ENCODE measurements around the gene BAIAP2L2. TPM values are rescaled to one million over a fixed set of nuclear protein-coding genes. Genes with fewer than 3 reads are reported as not detected.
"Not testable (repeated sequence)": the region's sequence is repeated elsewhere in the genome, so short reads cannot be mapped to it uniquely, and the experiment has no call there.

The BAIAP2L2 gene
- polyA plus RNA-seq, 2 of the 4 experiments (the other 2 are of a cell fraction): 3.5 to 4.7 TPM

DNA sequence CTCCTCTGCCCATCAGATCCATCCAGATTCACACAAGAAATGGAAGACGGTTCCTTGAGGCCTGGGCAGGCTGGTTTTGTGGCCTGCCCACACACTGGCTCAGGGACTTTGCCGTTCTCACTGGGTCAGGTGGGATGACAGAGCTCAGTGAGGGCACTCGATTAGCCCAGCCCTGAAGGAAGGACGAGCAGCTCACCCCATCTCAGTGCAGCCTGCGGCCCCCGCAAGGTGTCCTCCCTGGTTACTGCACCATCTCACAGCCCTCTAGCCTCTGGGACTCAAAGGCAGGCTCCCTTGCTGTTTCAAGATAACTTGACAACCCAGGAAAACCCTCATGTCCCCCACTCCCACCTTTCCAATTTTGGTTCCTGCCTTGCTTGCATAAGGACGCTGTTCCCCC lies 30.7 kb downstream of the BAIAP2L2 start:
- ChIA-PET CTCF (interaction anchor here (1.3 to 1.4 kb wide), 2 partner anchors 10 to 14 kb away, joined by 3 read pairs; no protein-coding TSS in a partner anchor), POLR2A (no interaction called here)
- no peak for DNase-seq (ENCODE audit: low read depth in 1 of 2, low spot score in 1 of 2)
- Histone ChIP-seq H3K4me1 (no peaks in the 10 kb centered on the region), H3K4me3 (no peak overlapping the region), H3K4me2 (no peak overlapping the region), H3K27ac (no peak overlapping the region), H3K9me3 (no peaks in the 10 kb centered on the region)
- ATAC-seq: no peak
- no peak for FAIRE-seq
- TF ChIP-seq, protein P1, sequence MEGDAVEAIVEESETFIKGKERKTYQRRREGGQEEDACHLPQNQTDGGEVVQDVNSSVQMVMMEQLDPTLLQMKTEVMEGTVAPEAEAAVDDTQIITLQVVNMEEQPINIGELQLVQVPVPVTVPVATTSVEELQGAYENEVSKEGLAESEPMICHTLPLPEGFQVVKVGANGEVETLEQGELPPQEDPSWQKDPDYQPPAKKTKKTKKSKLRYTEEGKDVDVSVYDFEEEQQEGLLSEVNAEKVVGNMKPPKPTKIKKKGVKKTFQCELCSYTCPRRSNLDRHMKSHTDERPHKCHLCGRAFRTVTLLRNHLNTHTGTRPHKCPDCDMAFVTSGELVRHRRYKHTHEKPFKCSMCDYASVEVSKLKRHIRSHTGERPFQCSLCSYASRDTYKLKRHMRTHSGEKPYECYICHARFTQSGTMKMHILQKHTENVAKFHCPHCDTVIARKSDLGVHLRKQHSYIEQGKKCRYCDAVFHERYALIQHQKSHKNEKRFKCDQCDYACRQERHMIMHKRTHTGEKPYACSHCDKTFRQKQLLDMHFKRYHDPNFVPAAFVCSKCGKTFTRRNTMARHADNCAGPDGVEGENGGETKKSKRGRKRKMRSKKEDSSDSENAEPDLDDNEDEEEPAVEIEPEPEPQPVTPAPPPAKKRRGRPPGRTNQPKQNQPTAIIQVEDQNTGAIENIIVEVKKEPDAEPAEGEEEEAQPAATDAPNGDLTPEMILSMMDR (IDR thresholded peaks at IDR 0.05): no peak
- TF ChIP-seq ZC3H11A (IDR thresholded peaks at IDR 0.05): no peak
- TF ChIP-seq NPAS2 (CRISPR knock-in tag; IDR thresholded peaks at IDR 0.05; ENCODE audit: borderline replicate concordance): no peak
- no peak for TF ChIP-seq PHF8 (IDR thresholded peaks at IDR 0.05; ENCODE audit: borderline replicate concordance, low read depth)
- TF ChIP-seq, protein P2, sequence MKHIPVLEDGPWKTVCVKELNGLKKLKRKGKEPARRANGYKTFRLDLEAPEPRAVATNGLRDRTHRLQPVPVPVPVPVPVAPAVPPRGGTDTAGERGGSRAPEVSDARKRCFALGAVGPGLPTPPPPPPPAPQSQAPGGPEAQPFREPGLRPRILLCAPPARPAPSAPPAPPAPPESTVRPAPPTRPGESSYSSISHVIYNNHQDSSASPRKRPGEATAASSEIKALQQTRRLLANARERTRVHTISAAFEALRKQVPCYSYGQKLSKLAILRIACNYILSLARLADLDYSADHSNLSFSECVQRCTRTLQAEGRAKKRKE (CRISPR knock-in tag; IDR thresholded peaks at IDR 0.05; ENCODE audit: low read depth): no peak
- WGBS (ENCODE audit: missing lambda C conversion rate): 75% methylated on average over 4 of the region's 7 CpGs

DNA sequence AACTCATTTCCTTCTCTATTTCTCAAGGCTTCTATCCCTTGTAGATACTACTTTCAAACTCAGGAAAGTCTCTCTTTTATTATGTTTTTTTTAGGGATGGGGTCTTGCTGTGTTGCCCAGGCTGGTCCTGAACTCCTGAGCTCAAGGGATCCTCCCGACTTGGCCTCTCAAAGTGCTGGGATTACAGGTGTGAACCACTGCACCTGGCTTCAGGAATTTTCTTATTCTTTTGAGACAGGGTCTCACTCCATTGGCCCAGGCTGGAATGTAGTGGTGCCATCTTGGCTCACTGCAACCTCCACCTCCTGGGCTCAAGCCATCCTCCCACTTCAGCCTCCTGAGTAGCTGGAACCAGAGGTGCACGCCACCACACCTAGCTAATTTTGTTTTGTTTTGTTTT lies 31.3 kb downstream of the BAIAP2L2 start:
- H3K4me1 ChIP-seq; FAIRE-seq; H3K4me2 ChIP-seq; H3K9me3 ChIP-seq; DNase-seq (ENCODE audit: low read depth in 1 of 2, low spot score in 1 of 2); H3K27ac ChIP-seq; ATAC-seq; H3K4me3 ChIP-seq; POLR2A ChIA-PET: not testable (repeated sequence)
- WGBS (ENCODE audit: missing lambda C conversion rate): 86% methylated on average over 2 of the region's 2 CpGs
- CTCF ChIA-PET: interaction anchor here (0.6 to 1.4 kb wide), 3 partner anchors 10 to 25 kb away, joined by 3 to 4 read pairs (median 3); no protein-coding TSS in a partner anchor

DNA sequence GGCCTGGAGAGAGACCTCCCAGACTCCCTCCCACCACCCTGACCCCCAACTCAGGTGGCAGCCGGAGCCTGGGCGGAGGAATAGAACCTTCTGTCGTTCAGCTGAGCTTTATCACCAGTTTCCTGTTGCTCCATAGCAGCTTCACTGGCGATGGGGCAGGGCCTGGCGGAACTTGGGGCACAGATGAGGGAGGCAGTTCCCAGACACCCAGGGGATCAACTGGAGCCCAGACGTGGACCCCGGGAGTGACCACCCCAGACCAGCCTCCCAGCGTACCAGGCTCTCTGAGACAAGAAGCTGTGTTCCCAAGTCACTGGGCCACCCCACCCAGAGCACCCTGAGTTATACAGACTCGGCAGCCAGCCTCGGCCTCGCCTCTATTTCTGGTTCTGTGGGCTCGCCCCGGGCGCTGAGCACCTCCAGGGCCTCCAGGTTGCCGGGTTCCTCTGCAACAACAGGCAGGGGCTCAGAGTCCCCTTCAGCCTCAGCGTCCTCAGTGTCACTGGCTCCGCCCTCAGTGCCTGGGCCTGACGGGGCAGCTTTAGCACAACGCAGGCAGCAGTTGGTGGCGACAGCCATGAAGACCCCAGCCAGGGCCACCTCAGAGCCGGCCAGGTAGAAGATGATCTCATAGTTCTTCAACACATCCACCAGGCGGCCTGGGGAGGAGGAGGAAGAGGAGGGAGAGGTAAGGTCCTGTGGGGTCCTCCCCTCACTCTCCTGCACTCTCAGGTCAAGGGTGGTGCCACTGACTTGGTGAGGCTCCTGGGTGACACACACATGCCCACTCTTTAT lies 32.2 kb downstream of the BAIAP2L2 start:
- CTCF ChIA-PET: no interaction called here
- Histone ChIP-seq H3K27ac (no peak overlapping the region), H3K4me2 (no peak overlapping the region), H3K4me3 (no peak overlapping the region), H3K4me1 (no peaks in the 10 kb centered on the region), H3K9me3 (no peaks in the 10 kb centered on the region)
- TF ChIP-seq FOSL2 (IDR thresholded peaks at IDR 0.05): no peak
- no peak for TF ChIP-seq FOSL2 (CRISPR knock-in tag; IDR thresholded peaks at IDR 0.05)
- no peak for TF ChIP-seq TP53 (CRISPR knock-in tag; IDR thresholded peaks at IDR 0.05)
- no peak for TF ChIP-seq RARB (CRISPR knock-in tag; IDR thresholded peaks at IDR 0.05)
- TF ChIP-seq NR3C1 (IDR thresholded peaks at IDR 0.05): no peak
- TF ChIP-seq GATA3 (IDR thresholded peaks at IDR 0.05; ENCODE audit: borderline replicate concordance): no peak
- no peak for TF ChIP-seq SREBF2 (IDR thresholded peaks at IDR 0.05)
- no peak for TF ChIP-seq HEYL (CRISPR knock-in tag; IDR thresholded peaks at IDR 0.05)
- TF ChIP-seq RFX5 (IDR thresholded peaks at IDR 0.05): no peak
- TF ChIP-seq JUNB (IDR thresholded peaks at IDR 0.05): no peak
- TF ChIP-seq, protein P3, sequence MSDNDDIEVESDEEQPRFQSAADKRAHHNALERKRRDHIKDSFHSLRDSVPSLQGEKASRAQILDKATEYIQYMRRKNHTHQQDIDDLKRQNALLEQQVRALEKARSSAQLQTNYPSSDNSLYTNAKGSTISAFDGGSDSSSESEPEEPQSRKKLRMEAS (IDR thresholded peaks at IDR 0.05): no peak
- TF ChIP-seq, protein P4, sequence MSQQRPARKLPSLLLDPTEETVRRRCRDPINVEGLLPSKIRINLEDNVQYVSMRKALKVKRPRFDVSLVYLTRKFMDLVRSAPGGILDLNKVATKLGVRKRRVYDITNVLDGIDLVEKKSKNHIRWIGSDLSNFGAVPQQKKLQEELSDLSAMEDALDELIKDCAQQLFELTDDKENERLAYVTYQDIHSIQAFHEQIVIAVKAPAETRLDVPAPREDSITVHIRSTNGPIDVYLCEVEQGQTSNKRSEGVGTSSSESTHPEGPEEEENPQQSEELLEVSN (IDR thresholded peaks at IDR 0.05; ENCODE audit: borderline replicate concordance, low read depth): no peak
- no peak for TF ChIP-seq ZNF302 (CRISPR knock-in tag; IDR thresholded peaks at IDR 0.05)
- TF ChIP-seq, protein P5, sequence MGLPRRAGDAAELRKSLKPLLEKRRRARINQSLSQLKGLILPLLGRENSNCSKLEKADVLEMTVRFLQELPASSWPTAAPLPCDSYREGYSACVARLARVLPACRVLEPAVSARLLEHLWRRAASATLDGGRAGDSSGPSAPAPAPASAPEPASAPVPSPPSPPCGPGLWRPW (IDR thresholded peaks at IDR 0.05): no peak
- TF ChIP-seq BHLHE40 (IDR thresholded peaks at IDR 0.05; ENCODE audit: low read depth, low read length): no peak
- no peak for TF ChIP-seq EHF (CRISPR knock-in tag; IDR thresholded peaks at IDR 0.05)
- TF ChIP-seq SMC3 (IDR thresholded peaks at IDR 0.05): no peak
- no peak for TF ChIP-seq ZC3H11A (IDR thresholded peaks at IDR 0.05)
- ATAC-seq (no peak), DNase-seq (ENCODE audit: low read depth in 1 of 2, low spot score in 1 of 2) (no peak), FAIRE-seq (no peak)
- WGBS (ENCODE audit: missing lambda C conversion rate): 80% methylated on average over 8 of the region's 22 CpGs
- POLR2A ChIA-PET: no interaction called here

All from A549 (cell line).